HCT116 (cell line): ENCODE data around the gene PICALM. TPM values are rescaled to one million over a fixed set of nuclear protein-coding genes. Genes with fewer than 3 reads are reported as not detected.
A peak's percentile ranks its signal among the peaks of the same experiment; 100 is the strongest.

Experiments used
- ATAC-seq: fragments of 200-7000 bp; cut with Tn5 transposase; 2 replicates; pipeline ENCODE4 v1.9.1; 2020; ENCODE audit warnings: mild to moderate bottlenecking, moderate library complexity
- BruUV-seq: library from RNA; stranded (reverse); fragments of 400-500 nt; replicated peaks from 2 replicates; lab custom pipeline; 2021; lab: Mats Ljungman, UMichigan
- CTCF ChIA-PET: fragments of 300-600 bp; sonication (Branson Sonifier 250); formaldehyde crosslinking; loops from one replicate; lab custom pipeline; 2021; ENCODE audit warnings: antibody characterized with exemption; lab: Charles Lee
- POLR2A ChIA-PET: fragments of 300-600, 350-600 bp; sonication (Branson Sonifier 250); formaldehyde crosslinking; loops from one replicate; lab custom pipeline; 2021; ENCODE audit warnings: antibody characterized with exemption; lab: Charles Lee
- RAD21 ChIA-PET, 2 experiments: fragments of 300-600 bp; sonication (Branson Sonifier 250); formaldehyde crosslinking; loops; one replicate each; lab custom pipeline; 2023; ENCODE audit warnings: low total read pairs in 2 of 2; ENCODE audit not compliant: uncharacterized antibody in 2 of 2, unreplicated experiment in 2 of 2, low non-redundant PET in 1 of 2; lab: Charles Lee
- DNase-seq: peaks from one replicate; pipeline ENCODE4 v3.0.0-alpha.2; 2010; ENCODE audit warnings: low read depth, low spot score
- H2AFZ ChIP-seq: fragments of 200-600 bp; shearing (Covaris generic), sonication (generic); 2 replicates; pipeline ENCODE4 v1.6.1; 2017; ENCODE audit warnings: low read depth, mixed run types, mixed read lengths, antibody characterized with exemption, low read length; ENCODE audit not compliant: poor library complexity, severe bottlenecking
- H3K27ac ChIP-seq: 2 replicates; pipeline ENCODE4 v1.5.1; 2012; ENCODE audit warnings: low read depth, low read length
- H3K27me3 ChIP-seq: fragments of 200-600 bp; sonication (generic); 2 replicates; pipeline ENCODE4 v1.6.1; 2016; ENCODE audit warnings: mixed run types, low read length, mixed read lengths; ENCODE audit not compliant: insufficient read depth
- H3K36me3 ChIP-seq, 2 experiments: fragments of 200-500 bp in 1 of 2; fragments of 200-600 bp in 1 of 2; sonication (Bioruptor generic) in 1 of 2; sonication (generic) in 1 of 2; 2 replicates each; pipeline versions ENCODE4 v1.5.1 to v1.6.1; 2014 to 2016; ENCODE audit warnings: low read length in 2 of 2, inconsistent platforms in 1 of 2, mixed read lengths in 1 of 2, mixed run types in 1 of 2; ENCODE audit not compliant: insufficient read depth in 2 of 2, control insufficient read depth in 1 of 2
- H3K4me1 ChIP-seq, 2 experiments: fragments of 200-600 bp in 1 of 2; sonication (generic) in 1 of 2; 2 replicates each; pipeline versions ENCODE4 v1.5.1 to v1.6.1; 2012 to 2017; ENCODE audit warnings: low read length in 2 of 2, inconsistent platforms in 1 of 2, mild to moderate bottlenecking in 1 of 2, mixed read lengths in 1 of 2, mixed run types in 1 of 2, moderate library complexity in 1 of 2; ENCODE audit not compliant: insufficient read depth in 2 of 2, control insufficient read depth in 1 of 2
- H3K4me2 ChIP-seq: fragments of 200-600 bp; sonication (generic); 2 replicates; pipeline ENCODE4 v1.6.1; 2017; ENCODE audit warnings: mixed run types, low read length, mixed read lengths
- H3K4me3 ChIP-seq, 2 experiments: fragments of 200-600 bp in 1 of 2; sonication (generic) in 1 of 2; replicated peaks in 1 of 2; 2 replicates each; pipeline ENCODE4 v1.5.1; 2011 to 2016; ENCODE audit warnings: low read length in 2 of 2, control low read depth in 1 of 2, low read depth in 1 of 2, mild to moderate bottlenecking in 1 of 2, mixed read lengths in 1 of 2, mixed run types in 1 of 2
- H3K79me2 ChIP-seq: fragments of 200-600 bp; sonication (generic); 2 replicates; pipeline ENCODE4 v1.6.1; 2017; ENCODE audit warnings: mild to moderate bottlenecking, mixed run types, low read length, moderate library complexity, mixed read lengths; ENCODE audit not compliant: insufficient read depth
- H3K9ac ChIP-seq: fragments of 200-600 bp; sonication (generic); 2 replicates; pipeline ENCODE4 v1.6.1; 2016; ENCODE audit warnings: low read length, mixed read lengths
- H3K9me2 ChIP-seq: fragments of 200-600 bp; sonication (generic), shearing (Covaris generic); 2 replicates; pipeline ENCODE4 v1.6.1; 2017; ENCODE audit warnings: mixed run types, mild to moderate bottlenecking, moderate library complexity; ENCODE audit not compliant: insufficient read depth
- H3K9me3 ChIP-seq, 2 experiments: fragments of 200-500 bp in 1 of 2; fragments of 200-600 bp in 1 of 2; sonication (Bioruptor generic) in 1 of 2; sonication (generic) in 1 of 2; 2 replicates each; pipeline ENCODE4 v1.6.1; 2014 to 2017; ENCODE audit warnings: low read length in 2 of 2, mixed read lengths in 2 of 2, inconsistent platforms in 1 of 2, low read depth in 1 of 2, mild to moderate bottlenecking in 1 of 2, mixed run types in 1 of 2, moderate library complexity in 1 of 2; ENCODE audit not compliant: control insufficient read depth in 1 of 2, insufficient read depth in 1 of 2
- H4K20me1 ChIP-seq: fragments of 200-600 bp; sonication (generic), shearing (Covaris generic); 2 replicates; pipeline ENCODE4 v1.6.1; 2017; ENCODE audit warnings: mixed run types, mild to moderate bottlenecking, moderate library complexity; ENCODE audit not compliant: insufficient read depth
- CBX3 ChIP-seq: IDR thresholded peaks from 2 replicates; pipeline ENCODE4 v1.6.1; 2012; ENCODE audit warnings: low read depth
- CEBPB ChIP-seq: IDR thresholded peaks from 2 replicates; pipeline ENCODE4 v1.6.1; 2012; ENCODE audit warnings: low read depth
- EGR1 ChIP-seq: IDR thresholded peaks from 2 replicates; pipeline ENCODE4 v1.6.1; 2012; ENCODE audit warnings: low read depth
- ELF1 ChIP-seq: IDR thresholded peaks from 2 replicates; pipeline ENCODE4 v1.6.1; 2012; ENCODE audit warnings: low read depth, borderline replicate concordance
- EZH2 ChIP-seq: fragments of 200-600 bp; sonication (generic); IDR thresholded peaks from 2 replicates; pipeline ENCODE4 v1.6.1; 2017; ENCODE audit warnings: antibody characterized with exemption, mixed run types
- JUND ChIP-seq: IDR thresholded peaks from 2 replicates; pipeline ENCODE4 v1.6.1; 2012
- MAX ChIP-seq: IDR thresholded peaks from 2 replicates; pipeline ENCODE4 v1.6.1; 2012
- POLR2A ChIP-seq: IDR thresholded peaks from 2 replicates; pipeline ENCODE4 v1.7.0; 2011; ENCODE audit warnings: borderline replicate concordance; ENCODE audit not compliant: insufficient read depth, insufficient read length; ENCODE audit errors: extremely low read depth
- REST ChIP-seq: IDR thresholded peaks from 2 replicates; pipeline ENCODE4 v1.6.1; 2012; ENCODE audit warnings: low read depth
- SIN3A ChIP-seq: IDR thresholded peaks from 2 replicates; pipeline ENCODE4 v1.6.1; 2012; ENCODE audit warnings: low read depth
- SP1 ChIP-seq: IDR thresholded peaks from 2 replicates; pipeline ENCODE4 v1.6.1; 2012; ENCODE audit warnings: low read depth
- SRF ChIP-seq: IDR thresholded peaks from 2 replicates; pipeline ENCODE4 v1.6.1; 2012; ENCODE audit warnings: low read depth
- TCF7L2 ChIP-seq: IDR thresholded peaks from 2 replicates; pipeline ENCODE4 v1.7.0; 2011; ENCODE audit warnings: borderline replicate concordance, inconsistent platforms; ENCODE audit not compliant: insufficient read depth, insufficient read length; ENCODE audit errors: extremely low read depth
- YY1 ChIP-seq: IDR thresholded peaks from 2 replicates; pipeline ENCODE4 v1.6.1; 2011; ENCODE audit warnings: low read length, low read depth, moderate library complexity, mild to moderate bottlenecking; ENCODE audit not compliant: insufficient replicate concordance; ENCODE audit errors: extremely low read depth
- ZBTB33 ChIP-seq: IDR thresholded peaks from 2 replicates; pipeline ENCODE4 v1.6.1; 2011; ENCODE audit warnings: mild to moderate bottlenecking, low read length, moderate library complexity; ENCODE audit not compliant: insufficient replicate concordance; ENCODE audit errors: extremely low read depth
- ZFX ChIP-seq: fragments of 450-650 bp; IDR thresholded peaks from 2 replicates; pipeline ENCODE4 v1.6.1; 2017
- ZNF274 ChIP-seq: fragments of 200-500 bp; sonication (Bioruptor generic); IDR thresholded peaks from 2 replicates; pipeline ENCODE4 v1.6.1; 2014; ENCODE audit warnings: mild to moderate bottlenecking, low read depth, low read length, inconsistent platforms
- intact Hi-C: fragments of 100-400 bp; cut with micrococcal nuclease; formaldehyde crosslinking; loops from 2 replicates; pipeline ENCODE4 v1.10.0; 2022
- total RNA-seq: library from RNA; stranded (reverse); gene quantifications from one replicate; pipeline ENCODE4 v1.2.1, GENCODE V29; 2021; ENCODE audit not compliant: unreplicated experiment

PICALM gene
- total RNA-seq, 1 experiment from 2014 or later, result 90.6 TPM

GRCh38 chr11:86068951-86069407, at the start of gene PICALM (continued):
- TF ChIP-seq JUND (no peak), EZH2 (no peak), SIN3A (peak; percentile 95; the same call in 1 of the 2 replicates), MAX (peak; percentile 94), ZBTB33 (no peak)
- TF ChIP-seq, all 23 proteins: peak for 9

- H2AFZ ChIP-seq, result no peak overlapping the region
- DNase-seq, result no peak
- ChIA-PET RAD21 (no interaction called here), CTCF (no interaction called here), POLR2A (no interaction called here)
- H3K4me1 ChIP-seq, result peaks cover 0 to 6% of the 10 kb centered on the region in 2 experiments; a peak in 1 of 4 replicates
- BruUV-seq, result no TSS peak
- H3K27me3 ChIP-seq, result no peaks in the 10 kb centered on the region
- no peaks in the 10 kb centered on the region for H3K9me3 ChIP-seq
- H3K79me2 ChIP-seq, result no peaks in the 10 kb centered on the region
- H3K27ac ChIP-seq, result no peak overlapping the region
- H3K4me2 ChIP-seq, result no peak overlapping the region
- intact Hi-C loops, result no loop called here
- no peaks in the 10 kb centered on the region for H3K36me3 ChIP-seq
- no peak overlapping the region for H3K9ac ChIP-seq
- H3K4me3 ChIP-seq, result no peak overlapping the region
- H4K20me1 ChIP-seq, result no peaks in the 10 kb centered on the region
- TF ChIP-seq ZNF274 (no peak), CEBPB (no peak), REST (no peak), SIN3A (no peak), EGR1 (no peak), ZFX (no peak), CBX3 (no peak), YY1 (no peak), SP1 (no peak), SRF (no peak), MAX (no peak), ELF1 (no peak), TCF7L2 (no peak), POLR2A (no peak)
- no peak for ATAC-seq
- no peaks in the 10 kb centered on the region for H3K9me2 ChIP-seq
These were observed 49.4 kb upstream of the PICALM start for GRCh38 chr11:86118253-86118652.
